ENCODE measurements around the gene GPR108.

Gene GPR108

GRCh38 chr19:6712692-6713670 is 24.4 kb downstream of the GPR108 start:
- no peak overlapping the region for H3K4me3 Mint-ChIP-seq
- H3K27ac Mint-ChIP-seq = no peak overlapping the region

GRCh38 chr19:6712231-6712630 is 25.1 kb downstream of the GPR108 start:
- Mint-ChIP-seq H3K27me3 (ENCODE audit: low read depth, poor library complexity) (peaks cover 68% of the 10 kb centered on the region), H3K9me3 (no peaks in the 10 kb centered on the region), H3K4me3 (no peak overlapping the region), H3K36me3 (ENCODE audit: low read depth) (no peaks in the 10 kb centered on the region), H3K4me1 (peaks cover under 1% of the 10 kb centered on the region), H3K27ac (no peak overlapping the region)
- TF ChIP-seq CTCF (IDR thresholded peaks at IDR 0.05) = no peak
- DNase-seq = no peak

More at GRCh38 chr19:6712692-6713670, 24.4 kb downstream of the GPR108 start:
- no peak for TF ChIP-seq CTCF (IDR thresholded peaks at IDR 0.05)
- H3K27me3 Mint-ChIP-seq (ENCODE audit: low read depth, poor library complexity) = peaks cover 67% of the 10 kb centered on the region
- no peaks in the 10 kb centered on the region for H3K36me3 Mint-ChIP-seq (ENCODE audit: low read depth)
- H3K9me3 Mint-ChIP-seq = no peaks in the 10 kb centered on the region
- no peak for DNase-seq
- H3K4me1 Mint-ChIP-seq = peaks cover 6% of the 10 kb centered on the region

- H3K4me3 Mint-ChIP-seq = no peak overlapping the region
- no peak overlapping the region for H3K27ac Mint-ChIP-seq
- TF ChIP-seq CTCF (IDR thresholded peaks at IDR 0.05) = no peak
- H3K9me3 Mint-ChIP-seq = no peaks in the 10 kb centered on the region
- H3K36me3 Mint-ChIP-seq (ENCODE audit: low read depth) = no peaks in the 10 kb centered on the region
- H3K4me1 Mint-ChIP-seq = no peaks in the 10 kb centered on the region
- peaks cover 68% of the 10 kb centered on the region for H3K27me3 Mint-ChIP-seq (ENCODE audit: low read depth, poor library complexity)
- DNase-seq = no peak
Observed at GRCh38 chr19:6711605-6712004, 25.8 kb downstream of the GPR108 start.

- no peaks in the 10 kb centered on the region for H3K9me3 Mint-ChIP-seq
- no peaks in the 10 kb centered on the region for H3K4me1 Mint-ChIP-seq
- no peak overlapping the region for H3K27ac Mint-ChIP-seq
- TF ChIP-seq CTCF (IDR thresholded peaks at IDR 0.05) = no peak
- no peak overlapping the region for H3K4me3 Mint-ChIP-seq
- no peak for DNase-seq
- H3K36me3 Mint-ChIP-seq (ENCODE audit: low read depth) = no peaks in the 10 kb centered on the region
- peaks cover 69% of the 10 kb centered on the region for H3K27me3 Mint-ChIP-seq (ENCODE audit: low read depth, poor library complexity)
Observed at GRCh38 chr19:6711078-6711361, 26.4 kb downstream of the GPR108 start.

GRCh38 chr19:6710273-6711077 is 26.9 kb downstream of the GPR108 start:
- Mint-ChIP-seq H3K27ac (no peak overlapping the region), H3K4me1 (no peaks in the 10 kb centered on the region), H3K36me3 (ENCODE audit: low read depth) (no peaks in the 10 kb centered on the region), H3K4me3 (no peak overlapping the region), H3K27me3 (ENCODE audit: low read depth, poor library complexity) (peaks cover 66% of the 10 kb centered on the region), H3K9me3 (no peaks in the 10 kb centered on the region)
- TF ChIP-seq CTCF (IDR thresholded peaks at IDR 0.05) = no peak
- DNase-seq = no peak

Measured in nephron progenitor cell (in vitro differentiated cells).